ENCODE results near the gene PHOSPHO1. TPM values are rescaled to one million over a fixed set of nuclear protein-coding genes. Genes with fewer than 3 reads are reported as not detected.

PHOSPHO1 gene
- total RNA-seq, 2 experiments from 2014 or later: not detected

DNA sequence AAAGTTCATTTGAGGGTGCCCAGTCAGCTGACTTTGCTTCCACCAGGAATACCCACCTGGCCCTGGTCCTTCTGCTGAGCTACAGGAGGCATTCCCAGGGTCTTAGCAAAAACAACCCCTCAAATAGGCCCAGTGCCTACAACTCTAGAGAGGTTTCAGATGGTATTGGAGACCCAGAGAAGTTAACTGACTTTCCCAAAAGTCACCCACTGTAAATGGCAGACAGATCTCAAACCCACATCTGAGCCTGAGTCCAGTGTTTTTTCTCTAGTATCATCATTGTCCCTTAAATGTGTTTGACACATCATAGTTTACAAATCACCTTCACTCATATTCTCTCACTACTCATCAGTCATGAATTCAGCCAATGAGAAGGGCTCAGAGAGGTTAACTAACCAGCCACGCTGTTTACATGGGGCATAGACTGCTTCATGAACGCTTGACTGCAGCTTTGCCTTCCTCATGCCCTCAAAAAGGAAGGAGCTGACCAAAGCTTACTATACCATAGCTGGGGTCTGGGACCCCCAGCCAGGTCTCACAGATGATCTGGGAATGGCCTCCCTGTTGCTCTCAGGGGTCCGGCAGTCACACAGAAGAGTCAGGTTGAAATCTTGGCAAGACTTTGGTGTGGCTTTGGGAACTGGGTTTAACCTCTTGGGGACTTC lies 3.7 kb downstream of the PHOSPHO1 start:
- intact Hi-C loops (cut with micrococcal nuclease; ENCODE audit: unreplicated experiment): loop anchor here (1.0 to 2.0 kb wide), 2 partner anchors 47 to 168 kb away; no protein-coding TSS in a partner anchor
- Histone ChIP-seq H2AFZ (ENCODE audit: low read length) (no peak overlapping the region), H3K4me3 (ENCODE audit: low read depth, low read length, poor library complexity, severe bottlenecking) (no peak overlapping the region), H3K9me2 (ENCODE audit: insufficient read depth, low read length) (no peaks in the 10 kb centered on the region), H3K4me1 (ENCODE audit: insufficient read depth, low read length, poor library complexity, severe bottlenecking) (peaks cover 25% of the 10 kb centered on the region), H3K9me3 (ENCODE audit: low read length) (no peaks in the 10 kb centered on the region), H3K27ac (ENCODE audit: low read depth, low read length, poor library complexity, severe bottlenecking) (no peak overlapping the region), H3K36me3 (ENCODE audit: insufficient read depth, low read length) (peaks cover 13% of the 10 kb centered on the region; the same call in 1 of the 2 replicates), H3K4me2 (ENCODE audit: low read length) (no peak overlapping the region), H3K79me2 (ENCODE audit: insufficient read depth, low read depth, low read length) (no peaks in the 10 kb centered on the region), H4K20me1 (ENCODE audit: insufficient read depth, low read length) (no peaks in the 10 kb centered on the region)
- CTCF ChIA-PET (ENCODE audit: unreplicated experiment): interaction anchor here (1.3 to 2.9 kb wide), 2 partner anchors 9 to 46 kb away, joined by 3 to 11 read pairs; no protein-coding TSS in a partner anchor
- no peak for DNase-seq (ENCODE audit: low spot score)
- no TSS peak for BruUV-seq (replicated peaks)
- POLR2A ChIA-PET: no interaction called here
- TF ChIP-seq, protein P1, sequence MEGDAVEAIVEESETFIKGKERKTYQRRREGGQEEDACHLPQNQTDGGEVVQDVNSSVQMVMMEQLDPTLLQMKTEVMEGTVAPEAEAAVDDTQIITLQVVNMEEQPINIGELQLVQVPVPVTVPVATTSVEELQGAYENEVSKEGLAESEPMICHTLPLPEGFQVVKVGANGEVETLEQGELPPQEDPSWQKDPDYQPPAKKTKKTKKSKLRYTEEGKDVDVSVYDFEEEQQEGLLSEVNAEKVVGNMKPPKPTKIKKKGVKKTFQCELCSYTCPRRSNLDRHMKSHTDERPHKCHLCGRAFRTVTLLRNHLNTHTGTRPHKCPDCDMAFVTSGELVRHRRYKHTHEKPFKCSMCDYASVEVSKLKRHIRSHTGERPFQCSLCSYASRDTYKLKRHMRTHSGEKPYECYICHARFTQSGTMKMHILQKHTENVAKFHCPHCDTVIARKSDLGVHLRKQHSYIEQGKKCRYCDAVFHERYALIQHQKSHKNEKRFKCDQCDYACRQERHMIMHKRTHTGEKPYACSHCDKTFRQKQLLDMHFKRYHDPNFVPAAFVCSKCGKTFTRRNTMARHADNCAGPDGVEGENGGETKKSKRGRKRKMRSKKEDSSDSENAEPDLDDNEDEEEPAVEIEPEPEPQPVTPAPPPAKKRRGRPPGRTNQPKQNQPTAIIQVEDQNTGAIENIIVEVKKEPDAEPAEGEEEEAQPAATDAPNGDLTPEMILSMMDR (conservative IDR thresholded peaks at IDR 0.05; ENCODE audit: low read length): no peak
- TF ChIP-seq EZH2phosphoT487 (IDR thresholded peaks at IDR 0.05; ENCODE audit: borderline replicate concordance, low read depth, low read length): no peak

DNA sequence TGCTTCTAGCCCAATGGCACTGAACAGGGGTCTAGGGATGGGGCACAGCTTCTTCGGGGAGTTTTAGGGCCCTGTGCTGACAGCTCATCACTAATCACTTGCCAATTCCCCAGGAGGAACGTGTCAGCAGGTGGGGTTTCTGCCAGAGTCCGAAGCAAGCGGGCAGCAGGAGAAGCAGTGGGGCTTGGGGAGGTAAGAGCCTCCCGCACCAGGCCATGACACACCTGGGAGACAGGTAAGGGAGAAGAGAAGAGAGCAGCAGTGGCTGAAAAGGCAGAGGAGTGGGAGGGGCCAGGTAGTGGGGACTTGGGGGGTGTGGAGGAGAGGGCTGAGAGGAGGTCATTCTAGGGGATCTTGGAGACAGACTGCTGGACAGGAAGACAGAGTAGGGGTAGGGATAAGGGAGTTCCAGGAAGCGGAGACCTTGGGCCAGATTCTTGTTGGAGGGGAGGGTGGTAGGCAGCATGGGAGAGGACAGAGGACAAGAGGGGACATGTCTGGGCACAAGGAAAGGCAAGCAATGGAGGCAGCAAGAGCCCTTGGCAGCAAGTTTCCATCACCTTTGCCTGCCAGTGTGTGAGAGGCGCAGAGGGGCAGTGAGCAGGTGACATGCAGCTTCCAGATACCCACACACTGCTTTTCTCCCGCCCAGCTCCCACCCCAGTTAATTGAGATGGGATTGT lies 4.9 kb downstream of the PHOSPHO1 start:
- BruUV-seq (replicated peaks): no TSS peak
- Histone ChIP-seq H3K4me1 (ENCODE audit: insufficient read depth, low read length, poor library complexity, severe bottlenecking) (peaks cover 17% of the 10 kb centered on the region), H3K9me2 (ENCODE audit: insufficient read depth, low read length) (no peaks in the 10 kb centered on the region), H3K4me3 (ENCODE audit: low read depth, low read length, poor library complexity, severe bottlenecking) (no peak overlapping the region), H3K36me3 (ENCODE audit: insufficient read depth, low read length) (peaks cover 20% of the 10 kb centered on the region; the same call in 1 of the 2 replicates), H3K27ac (ENCODE audit: low read depth, low read length, poor library complexity, severe bottlenecking) (no peak overlapping the region), H3K9me3 (ENCODE audit: low read length) (no peaks in the 10 kb centered on the region), H4K20me1 (ENCODE audit: insufficient read depth, low read length) (no peaks in the 10 kb centered on the region), H3K79me2 (ENCODE audit: insufficient read depth, low read depth, low read length) (no peaks in the 10 kb centered on the region), H2AFZ (ENCODE audit: low read length) (no peak overlapping the region), H3K4me2 (ENCODE audit: low read length) (no peak overlapping the region)
- DNase-seq (ENCODE audit: low spot score): no peak
- intact Hi-C loops (cut with micrococcal nuclease; ENCODE audit: unreplicated experiment): loop anchor here (2.0 kb wide), 1 partner anchor 167 kb away; no protein-coding TSS in a partner anchor
- TF ChIP-seq, protein P1 (conservative IDR thresholded peaks at IDR 0.05; ENCODE audit: low read length): no peak
- no peak for TF ChIP-seq EZH2phosphoT487 (IDR thresholded peaks at IDR 0.05; ENCODE audit: borderline replicate concordance, low read depth, low read length)
- CTCF ChIA-PET (ENCODE audit: unreplicated experiment): interaction anchor here (2.9 kb wide), 1 partner anchor 45 kb away, joined by 11 read pairs; no protein-coding TSS in a partner anchor
- POLR2A ChIA-PET: no interaction called here

DNA sequence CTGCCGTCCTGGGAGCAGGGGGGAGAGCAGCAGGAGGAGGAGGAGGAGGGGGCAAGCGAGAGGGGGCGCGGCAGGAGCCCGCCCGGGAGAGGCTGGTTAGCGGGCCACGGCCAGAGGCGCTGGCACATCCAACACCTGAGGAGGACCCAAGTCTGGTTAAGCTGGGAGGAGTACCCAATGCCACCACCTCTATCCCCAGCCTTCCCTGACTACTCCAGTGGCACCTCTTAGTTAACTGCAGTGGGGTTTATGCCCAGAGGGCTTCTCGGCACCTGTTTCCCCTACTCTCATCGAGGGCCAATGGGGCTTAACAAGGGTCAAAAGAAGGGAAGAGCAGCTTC lies 5.6 kb downstream of the PHOSPHO1 start:
- Histone ChIP-seq H3K4me2 (ENCODE audit: low read length) (no peak overlapping the region), H3K36me3 (ENCODE audit: insufficient read depth, low read length) (peaks cover 26% of the 10 kb centered on the region), H3K27ac (ENCODE audit: low read depth, low read length, poor library complexity, severe bottlenecking) (no peak overlapping the region), H3K4me1 (ENCODE audit: insufficient read depth, low read length, poor library complexity, severe bottlenecking) (peaks cover 17% of the 10 kb centered on the region), H3K4me3 (ENCODE audit: low read depth, low read length, poor library complexity, severe bottlenecking) (no peak overlapping the region), H2AFZ (ENCODE audit: low read length) (no peak overlapping the region), H3K79me2 (ENCODE audit: insufficient read depth, low read depth, low read length) (no peaks in the 10 kb centered on the region), H4K20me1 (ENCODE audit: insufficient read depth, low read length) (no peaks in the 10 kb centered on the region), H3K9me2 (ENCODE audit: insufficient read depth, low read length) (no peaks in the 10 kb centered on the region), H3K9me3 (ENCODE audit: low read length) (no peaks in the 10 kb centered on the region)
- ChIA-PET POLR2A (no interaction called here), CTCF (ENCODE audit: unreplicated experiment) (no interaction called here)
- intact Hi-C loops (cut with micrococcal nuclease; ENCODE audit: unreplicated experiment): no loop called here
- no peak for DNase-seq (ENCODE audit: low spot score)
- TF ChIP-seq EZH2phosphoT487 (IDR thresholded peaks at IDR 0.05; ENCODE audit: borderline replicate concordance, low read depth, low read length): no peak
- TF ChIP-seq, protein P1 (conservative IDR thresholded peaks at IDR 0.05; ENCODE audit: low read length): no peak
- no TSS peak for BruUV-seq (replicated peaks)
